Thyroid gland (tissue), 4 donors: Measurements from ENCODE around the gene GAGE12J.

Experiments
- POLR2A ChIP-seq, 2 donors: fragments of 450-650 bp; IDR thresholded peaks; one replicate each; pipeline ENCODE4 v1.6.1; 2017; ENCODE audit warnings: antibody characterized with exemption in 2 of 2, mild to moderate bottlenecking in 2 of 2, moderate library complexity in 1 of 2
- TF ChIP-seq, protein P1 (sequence below), 6 experiments: fragments of 200-600 bp in 3 of 6; fragments of 450-650 bp in 3 of 6; sonication (generic) in 3 of 6; IDR thresholded peaks; one replicate each; pipeline ENCODE4 v1.5.1; 2016 to 2019; ENCODE audit warnings: antibody characterized with exemption in 6 of 6, mild to moderate bottlenecking in 2 of 6, inconsistent platforms in 1 of 6, moderate library complexity in 1 of 6

DNA sequence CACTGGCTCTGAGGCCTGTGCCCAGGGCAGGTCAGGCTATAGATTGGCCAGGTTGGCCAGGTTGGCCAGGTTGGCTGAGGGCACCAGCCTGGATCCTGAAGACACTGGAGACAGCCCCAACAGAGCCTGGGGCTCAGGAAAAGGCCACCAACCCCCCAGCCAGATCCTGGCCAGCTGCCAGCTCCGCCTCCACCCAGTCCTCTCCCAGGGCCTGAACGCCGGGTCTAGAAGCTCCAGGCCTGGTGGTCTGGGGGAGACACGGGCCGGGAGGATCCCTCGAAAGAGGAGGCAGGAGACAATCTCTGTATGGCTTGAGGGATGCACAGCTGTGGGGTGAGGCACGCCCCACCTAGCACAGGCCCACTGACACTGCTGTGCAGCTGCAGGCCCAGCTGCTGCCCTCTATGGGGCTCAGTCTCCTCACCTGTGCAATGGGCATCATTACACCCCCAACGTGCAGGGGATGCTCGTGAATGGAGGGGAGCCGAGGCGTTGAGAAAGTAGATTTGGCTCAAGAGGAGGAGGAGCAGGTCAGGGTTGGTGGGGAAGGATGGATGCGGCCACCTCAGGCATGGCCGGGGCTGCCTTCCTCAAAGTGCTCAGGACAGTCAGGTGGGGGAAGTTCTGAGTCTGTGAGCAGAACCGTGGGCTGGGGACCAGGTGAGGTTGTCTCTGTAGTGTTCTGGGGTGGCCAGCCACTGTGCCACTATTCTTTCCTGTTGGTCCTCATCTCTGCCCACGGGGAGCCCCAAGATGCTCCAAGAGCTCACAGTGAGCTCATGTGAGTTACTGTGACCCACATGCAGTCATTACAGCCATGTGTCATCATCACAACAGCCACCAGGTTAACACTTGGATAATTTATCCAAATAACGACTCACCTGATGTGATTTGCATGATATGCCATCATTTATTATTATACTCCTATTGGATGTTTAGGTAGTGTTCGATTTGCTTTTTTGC, 29.2 kb upstream of the GAGE12J start:
- TF ChIP-seq, protein P1, sequence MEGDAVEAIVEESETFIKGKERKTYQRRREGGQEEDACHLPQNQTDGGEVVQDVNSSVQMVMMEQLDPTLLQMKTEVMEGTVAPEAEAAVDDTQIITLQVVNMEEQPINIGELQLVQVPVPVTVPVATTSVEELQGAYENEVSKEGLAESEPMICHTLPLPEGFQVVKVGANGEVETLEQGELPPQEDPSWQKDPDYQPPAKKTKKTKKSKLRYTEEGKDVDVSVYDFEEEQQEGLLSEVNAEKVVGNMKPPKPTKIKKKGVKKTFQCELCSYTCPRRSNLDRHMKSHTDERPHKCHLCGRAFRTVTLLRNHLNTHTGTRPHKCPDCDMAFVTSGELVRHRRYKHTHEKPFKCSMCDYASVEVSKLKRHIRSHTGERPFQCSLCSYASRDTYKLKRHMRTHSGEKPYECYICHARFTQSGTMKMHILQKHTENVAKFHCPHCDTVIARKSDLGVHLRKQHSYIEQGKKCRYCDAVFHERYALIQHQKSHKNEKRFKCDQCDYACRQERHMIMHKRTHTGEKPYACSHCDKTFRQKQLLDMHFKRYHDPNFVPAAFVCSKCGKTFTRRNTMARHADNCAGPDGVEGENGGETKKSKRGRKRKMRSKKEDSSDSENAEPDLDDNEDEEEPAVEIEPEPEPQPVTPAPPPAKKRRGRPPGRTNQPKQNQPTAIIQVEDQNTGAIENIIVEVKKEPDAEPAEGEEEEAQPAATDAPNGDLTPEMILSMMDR (IDR thresholded peaks at IDR 0.05): no peak
- TF ChIP-seq POLR2A (IDR thresholded peaks at IDR 0.05): no peak
